Adrenal gland (tissue), 12 donors: ENCODE measurements around the gene RCN1. TPM values are rescaled to one million over a fixed set of nuclear protein-coding genes. Genes with fewer than 3 reads are reported as not detected.

Source experiments
- DNase-seq, 7 donors: peaks; one replicate each; pipeline ENCODE4 v3.0.0-alpha.2; 2019 to 2020
- H3K27ac ChIP-seq, 5 donors: fragments of 200-600 bp; sonication (generic) in 4 of 5; 1 replicate in 3 of 5; 2 replicates in 2 of 5; pipeline versions ENCODE4 v1.5.1 to v1.8.0; 2016 to 2020; ENCODE audit warnings: mild to moderate bottlenecking in 1 of 5
- H3K27me3 ChIP-seq: fragments of 200-600 bp; 2 replicates; pipeline ENCODE4 v1.8.0; 2021
- H3K36me3 ChIP-seq, 2 donors: fragments of 200-600 bp; replicated peaks in 1 of 2; 1 replicate in 1 of 2; 2 replicates in 1 of 2; pipeline versions ENCODE4 v1.5.1 to v1.8.0; 2018 to 2022
- H3K4me1 ChIP-seq, 2 donors: fragments of 200-600 bp; replicated peaks in 1 of 2; 1 replicate in 1 of 2; 2 replicates in 1 of 2; pipeline versions ENCODE4 v1.5.1 to v1.8.0; 2018 to 2021
- H3K4me3 ChIP-seq, 4 donors: fragments of 200-600 bp; sonication (generic) in 3 of 4; one replicate each; pipeline ENCODE4 v1.5.1; 2016 to 2018
- H3K9me3 ChIP-seq, 3 donors: fragments of 200-600 bp; sonication (generic) in 1 of 3; replicated peaks in 1 of 3; 1 replicate in 2 of 3; 2 replicates in 1 of 3; pipeline versions ENCODE4 v1.5.1 to v1.8.0; 2016 to 2021
- POLR2A ChIP-seq, 2 donors: fragments of 450-650 bp; IDR thresholded peaks; one replicate each; pipeline ENCODE4 v1.6.1; 2017; ENCODE audit warnings: antibody characterized with exemption in 2 of 2, mild to moderate bottlenecking in 2 of 2, moderate library complexity in 1 of 2
- WGBS, 4 donors: extraction: QIAGEN DNeasy Blood & Tissue Kit in 2 of 4; methylation state at CpG; one replicate each; pipeline versions ENCODE4 v1.1.5 to v1.1.7; 2013 to 2017; 5-methylcytosine and 5-hydroxymethylcytosine counted together
- intact Hi-C, 2 donors: fragments of 100-400 bp; cut with DNase I; formaldehyde crosslinking; loops; one replicate each; pipeline versions ENCODE4 v1.14.1 to v1.15.0; 2022 to 2023
- polyA plus RNA-seq, 3 donors: library from polyadenylated mRNA; stranded (reverse); fragments of 200-250 nt in 2 of 3; fragments of 350-450 nt in 1 of 3; fragmentation: Illumina TruSeq in 1 of 3; extraction: RNeasy Lipid Tissue Mini Kit (QIAGEN cat#74804) in 1 of 3; gene quantifications; one replicate each; pipeline ENCODE4 v1.2.3, GENCODE V29; 2013 to 2014
- total RNA-seq, 9 donors: library from RNA; depleted of rRNA in 4 of 9; stranded (reverse); fragments of >200 nt in 4 of 9; fragments of 120-200 nt in 1 of 9; fragmentation: NEBNext Ultra II Directional in 1 of 9; extraction: Animal tissue kit (Norgen Biotek cat#: 25700) in 1 of 9; gene quantifications; one replicate each; pipeline versions ENCODE4 v1.1.0 to v1.2.4, GENCODE V29; 2013 to 2023
- TF ChIP-seq, protein P1 (sequence below), 6 experiments: fragments of 450-650 bp in 4 of 6; fragments of 200-600 bp in 2 of 6; sonication (generic) in 1 of 6; IDR thresholded peaks; 1 replicate in 5 of 6; 2 replicates in 1 of 6; pipeline versions ENCODE4 v1.5.1 to v1.8.0; 2016 to 2021; ENCODE audit warnings: antibody characterized with exemption in 6 of 6, mild to moderate bottlenecking in 2 of 6, moderate library complexity in 1 of 6
- donor health status: healthy with polysubstance abuse.
- donor health status: Bipolar disorder and iron deficiency.
- donor health status: DM: yes; HTN: yes; CAD: no.
- donor health status: DM: no; HTN: no; CAD: no.
- donor health status: DM: no; HTN: no; CAD: no.
- donor health status: DM: yes; HTN: yes; CAD: no.

RCN1 gene
- total and polyA plus RNA-seq, 12 donors: 56.1 to 142 (median 85.9) TPM

- H3K27ac ChIP-seq: no peak overlapping the region
- TF ChIP-seq, protein P1, sequence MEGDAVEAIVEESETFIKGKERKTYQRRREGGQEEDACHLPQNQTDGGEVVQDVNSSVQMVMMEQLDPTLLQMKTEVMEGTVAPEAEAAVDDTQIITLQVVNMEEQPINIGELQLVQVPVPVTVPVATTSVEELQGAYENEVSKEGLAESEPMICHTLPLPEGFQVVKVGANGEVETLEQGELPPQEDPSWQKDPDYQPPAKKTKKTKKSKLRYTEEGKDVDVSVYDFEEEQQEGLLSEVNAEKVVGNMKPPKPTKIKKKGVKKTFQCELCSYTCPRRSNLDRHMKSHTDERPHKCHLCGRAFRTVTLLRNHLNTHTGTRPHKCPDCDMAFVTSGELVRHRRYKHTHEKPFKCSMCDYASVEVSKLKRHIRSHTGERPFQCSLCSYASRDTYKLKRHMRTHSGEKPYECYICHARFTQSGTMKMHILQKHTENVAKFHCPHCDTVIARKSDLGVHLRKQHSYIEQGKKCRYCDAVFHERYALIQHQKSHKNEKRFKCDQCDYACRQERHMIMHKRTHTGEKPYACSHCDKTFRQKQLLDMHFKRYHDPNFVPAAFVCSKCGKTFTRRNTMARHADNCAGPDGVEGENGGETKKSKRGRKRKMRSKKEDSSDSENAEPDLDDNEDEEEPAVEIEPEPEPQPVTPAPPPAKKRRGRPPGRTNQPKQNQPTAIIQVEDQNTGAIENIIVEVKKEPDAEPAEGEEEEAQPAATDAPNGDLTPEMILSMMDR (IDR thresholded peaks at IDR 0.05): no peak
- no peak for TF ChIP-seq POLR2A (IDR thresholded peaks at IDR 0.05)
- intact Hi-C loops: no loop called here
- H3K9me3 ChIP-seq: no peaks in the 10 kb centered on the region
- H3K36me3 ChIP-seq: no peaks in the 10 kb centered on the region
- no peak overlapping the region for H3K4me3 ChIP-seq
- 90 to 96% (median 93%) methylated on average over 4 of the region's 4 CpGs for WGBS, 4 donors
- H3K4me1 ChIP-seq: no peaks in the 10 kb centered on the region
- no peak for DNase-seq
- peaks cover 10% of the 10 kb centered on the region for H3K27me3 ChIP-seq
Measured at GRCh38 chr11:32121012-32121411, 30.1 kb downstream of the RCN1 start.

DNA sequence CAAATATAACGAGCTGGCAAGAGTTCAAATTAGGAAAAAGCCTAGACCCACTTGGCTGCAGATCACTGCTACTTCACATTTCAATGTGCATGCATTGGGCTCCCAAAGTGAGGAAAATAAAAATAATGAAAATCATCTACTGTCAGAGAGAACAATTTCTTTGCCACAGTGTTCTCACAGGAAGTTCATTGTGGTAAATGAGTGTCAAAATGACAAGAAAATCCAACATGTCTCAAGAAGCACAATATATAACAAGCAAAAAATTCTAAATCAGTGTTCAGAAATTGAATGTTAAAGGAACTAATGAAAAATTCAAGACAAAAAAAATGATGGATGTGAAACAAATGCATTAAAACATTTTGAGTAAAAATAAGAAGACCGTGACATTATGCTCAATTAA is 31.3 kb downstream of the RCN1 start:
- H3K27me3 ChIP-seq: peaks cover 10% of the 10 kb centered on the region
- WGBS, 4 donors: 58 to 61% (median 60%) methylated on average over 2 of the region's 2 CpGs
- TF ChIP-seq, protein P1 (IDR thresholded peaks at IDR 0.05): no peak
- no peak for TF ChIP-seq POLR2A (IDR thresholded peaks at IDR 0.05)

DNA sequence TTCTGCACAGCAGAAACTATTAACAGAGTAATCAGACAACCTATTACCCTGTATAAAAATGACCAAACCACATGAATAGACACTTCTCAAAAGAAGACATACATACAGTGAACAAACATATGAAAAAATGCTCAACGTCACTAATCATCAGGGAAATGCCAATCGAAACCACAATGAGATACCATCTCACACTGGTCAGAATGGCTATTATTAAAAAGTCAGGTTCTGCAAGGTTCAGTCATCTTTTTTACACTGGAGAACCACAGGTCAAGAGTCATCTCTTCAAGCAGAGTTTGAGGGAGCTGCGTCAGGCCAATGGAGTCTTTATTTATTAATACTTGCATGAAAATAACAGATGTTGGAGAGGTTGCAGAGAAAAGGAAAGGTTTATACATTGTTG is 40.4 kb downstream of the RCN1 start:
- H3K9me3 ChIP-seq: peaks cover 0 to 8% (median 0%) of the 10 kb centered on the region in 3 donors
- 77 to 88% (median 83%) methylated on average over 3 of the region's 3 CpGs for WGBS, 4 donors
- intact Hi-C loops: no loop called here

More for the DNA sequence above, 31.3 kb downstream of the RCN1 start:
- Histone ChIP-seq H3K27ac (no peak overlapping the region), H3K36me3 (no peaks in the 10 kb centered on the region), H3K9me3 (no peaks in the 10 kb centered on the region), H3K4me3 (no peak overlapping the region), H3K4me1 (no peaks in the 10 kb centered on the region)
- DNase-seq: no peak
- intact Hi-C loops: no loop called here

GRCh38 chr11:32136657-32137056 is 45.8 kb downstream of the RCN1 start:
- intact Hi-C loops: no loop called here
- H3K9me3 ChIP-seq: no peaks in the 10 kb centered on the region
- TF ChIP-seq, protein P1 (IDR thresholded peaks at IDR 0.05): no peak
- no peak for TF ChIP-seq POLR2A (IDR thresholded peaks at IDR 0.05)
- no peak overlapping the region for H3K4me3 ChIP-seq
- DNase-seq: no peak
- no peaks in the 10 kb centered on the region for H3K4me1 ChIP-seq
- H3K36me3 ChIP-seq: no peaks in the 10 kb centered on the region
- no peaks in the 10 kb centered on the region for H3K27me3 ChIP-seq
- WGBS, 4 donors: 79 to 91% (median 85%) methylated on average over 3 of the region's 3 CpGs
- H3K27ac ChIP-seq: no peak overlapping the region

More for the DNA sequence above, 40.4 kb downstream of the RCN1 start:
- no peak for DNase-seq
- Histone ChIP-seq H3K36me3 (no peaks in the 10 kb centered on the region), H3K4me3 (no peak overlapping the region), H3K4me1 (no peaks in the 10 kb centered on the region), H3K27me3 (no peaks in the 10 kb centered on the region), H3K27ac (no peak overlapping the region)
- TF ChIP-seq, protein P1 (IDR thresholded peaks at IDR 0.05): no peak
- TF ChIP-seq POLR2A (IDR thresholded peaks at IDR 0.05): no peak
